IMR-90 (cell line): ENCODE data around the gene STAM. TPM values are rescaled to one million over a fixed set of nuclear protein-coding genes. Genes with fewer than 3 reads are reported as not detected.
A peak's percentile ranks its signal among the peaks of the same experiment; 100 is the strongest.

Source experiments
- ATAC-seq: fragments of 200-7000 bp; cut with Tn5 transposase; 2 replicates; pipeline ENCODE4 v1.9.1; 2020; ENCODE audit warnings: low read depth, mild to moderate bottlenecking, moderate library complexity
- BruUV-seq: library from RNA; stranded (reverse); fragments of 400-500 nt; replicated peaks from 2 replicates; lab custom pipeline; 2021; lab: Mats Ljungman, UMichigan
- CTCF ChIA-PET: fragments of 300-600 bp; formaldehyde crosslinking; extraction: SDS; loops from one replicate; lab custom pipeline; 2021; ENCODE audit warnings: antibody characterized with exemption; lab: Yijun Ruan, JAX
- POLR2A ChIA-PET: fragments of 300-600 bp; sonication (Branson Sonifier 250); formaldehyde crosslinking; loops from one replicate; lab custom pipeline; 2022; ENCODE audit warnings: antibody characterized with exemption; ENCODE audit not compliant: unreplicated experiment; lab: Charles Lee
- DNase-seq: peaks from one replicate; pipeline ENCODE4 v3.0.0; 2013
- H2AFZ ChIP-seq: replicated peaks from 2 replicates; pipeline ENCODE3; 2013; ENCODE audit warnings: low read length, mild to moderate bottlenecking; ENCODE audit not compliant: poor library complexity
- H2AK5ac ChIP-seq: 2 replicates; pipeline ENCODE4 v1.6.1; 2013; ENCODE audit warnings: low read depth, low read length, inconsistent platforms
- H2AK9ac ChIP-seq: replicated peaks from 2 replicates; pipeline ENCODE3; 2013; ENCODE audit warnings: mild to moderate bottlenecking, low read depth, low read length, moderate library complexity; ENCODE audit not compliant: poor library complexity
- H2BK120ac ChIP-seq: 2 replicates; pipeline ENCODE4 v1.6.1; 2013; ENCODE audit warnings: low read depth, low read length, inconsistent platforms
- H2BK15ac ChIP-seq: 3 replicates; pipeline ENCODE4 v1.6.1; 2013; ENCODE audit warnings: low read depth, low read length, inconsistent platforms
- H2BK20ac ChIP-seq: 2 replicates; pipeline ENCODE4 v1.6.1; 2013; ENCODE audit warnings: low read depth, mild to moderate bottlenecking, inconsistent platforms, low read length, moderate library complexity
- H2BK5ac ChIP-seq: 2 replicates; pipeline ENCODE4 v1.6.1; 2013; ENCODE audit warnings: mild to moderate bottlenecking, low read depth, low read length, inconsistent platforms; ENCODE audit not compliant: poor library complexity, severe bottlenecking
- H3K14ac ChIP-seq: replicated peaks from 2 replicates; pipeline ENCODE4 v1.6.1; 2013; ENCODE audit warnings: low read depth, low read length, inconsistent platforms
- H3K18ac ChIP-seq: 2 replicates; pipeline ENCODE4 v1.6.1; 2013; ENCODE audit warnings: low read depth, low read length, control low read depth
- H3K23ac ChIP-seq: 2 replicates; pipeline ENCODE4 v1.6.1; 2013; ENCODE audit warnings: low read depth, low read length, inconsistent platforms
- H3K27ac ChIP-seq: 2 replicates; pipeline ENCODE4 v1.5.1; 2013; ENCODE audit warnings: mild to moderate bottlenecking, control low read depth, low read length; ENCODE audit not compliant: insufficient read depth
- H3K27me3 ChIP-seq: 2 replicates; pipeline ENCODE4 v1.6.1; 2013; ENCODE audit warnings: low read length; ENCODE audit not compliant: control insufficient read depth, insufficient read depth
- H3K36me3 ChIP-seq: 2 replicates; pipeline ENCODE4 v1.6.1; 2013; ENCODE audit warnings: low read length, mixed read lengths; ENCODE audit not compliant: control insufficient read depth, insufficient read depth
- H3K4ac ChIP-seq: 2 replicates; pipeline ENCODE4 v1.6.1; 2013; ENCODE audit warnings: low read depth, low read length, inconsistent platforms
- H3K4me1 ChIP-seq: 2 replicates; pipeline ENCODE4 v1.6.1; 2013; ENCODE audit warnings: low read length, mixed read lengths; ENCODE audit not compliant: control insufficient read depth, insufficient read depth
- H3K4me2 ChIP-seq: 2 replicates; pipeline ENCODE4 v1.6.1; 2013; ENCODE audit warnings: low read depth, mild to moderate bottlenecking, control low read depth, low read length, moderate library complexity
- H3K4me3 ChIP-seq: 2 replicates; pipeline ENCODE4 v1.5.1; 2013; ENCODE audit warnings: low read depth, mild to moderate bottlenecking, control low read depth, low read length, moderate library complexity; ENCODE audit not compliant: insufficient read depth
- H3K56ac ChIP-seq: 2 replicates; pipeline ENCODE4 v1.6.1; 2013; ENCODE audit warnings: low read length, inconsistent platforms; ENCODE audit not compliant: insufficient read depth; ENCODE audit errors: extremely low read depth
- H3K79me1 ChIP-seq, 2 experiments: 2 replicates each; pipeline ENCODE4 v1.6.1; 2013; ENCODE audit warnings: low read length in 2 of 2, inconsistent platforms in 1 of 2, low read depth in 1 of 2
- H3K9ac ChIP-seq: 2 replicates; pipeline ENCODE4 v1.6.1; 2013; ENCODE audit warnings: low read depth, low read length, control low read depth
- H3K9me1 ChIP-seq: 2 replicates; pipeline ENCODE4 v1.6.1; 2013; ENCODE audit warnings: low read length, inconsistent platforms; ENCODE audit not compliant: insufficient read depth
- H3K9me3 ChIP-seq: 2 replicates; pipeline ENCODE4 v1.6.1; 2013; ENCODE audit warnings: low read length; ENCODE audit not compliant: control insufficient read depth, insufficient read depth
- H4K20me1 ChIP-seq: 2 replicates; pipeline ENCODE4 v1.6.1; 2013; ENCODE audit warnings: low read length, inconsistent platforms; ENCODE audit not compliant: insufficient read depth
- H4K5ac ChIP-seq: 2 replicates; pipeline ENCODE4 v1.6.1; 2013; ENCODE audit warnings: mild to moderate bottlenecking, low read depth, low read length, control low read depth
- H4K8ac ChIP-seq, 2 experiments: 2 replicates each; pipeline ENCODE4 v1.6.1; 2013; ENCODE audit warnings: low read depth in 2 of 2, low read length in 2 of 2, control low read depth in 1 of 2, inconsistent platforms in 1 of 2
- H4K91ac ChIP-seq: 2 replicates; pipeline ENCODE4 v1.6.1; 2013; ENCODE audit warnings: low read depth, low read length, inconsistent platforms; ENCODE audit not compliant: insufficient read depth
- BHLHE40 ChIP-seq: fragments of 150-350 bp; IDR thresholded peaks from 2 replicates; pipeline ENCODE4 v1.6.1; 2016; ENCODE audit warnings: mild to moderate bottlenecking, low read depth, low read length
- MXI1 ChIP-seq: IDR thresholded peaks from 2 replicates; pipeline ENCODE4 v1.6.1; 2012; ENCODE audit warnings: low read depth, mild to moderate bottlenecking, low read length, moderate library complexity, borderline replicate concordance
- dilution Hi-C: fragments of 300-500 bp; cut with HindIII; formaldehyde crosslinking; loops from one replicate; pipeline ENCODE4 v1.14.3; 2018; ENCODE audit warnings: low sequenced_read_pairs; ENCODE audit not compliant: unreplicated experiment
- in situ Hi-C: fragments of 300-500 bp; cut with MboI; formaldehyde crosslinking; loops from 3 replicates; pipeline ENCODE4 v1.14.3; 2019; ENCODE audit warnings: low sequenced_read_pairs, inconsistent platforms, mixed read lengths
- intact Hi-C: fragments of 100-400 bp; cut with micrococcal nuclease; formaldehyde crosslinking; loops from 2 replicates; pipeline ENCODE4 v1.10.0; 2022
- polyA plus RNA-seq, 3 experiments: library from polyadenylated mRNA; depleted of rRNA; stranded (reverse); fragments of >200 nt; gene quantifications; 2 replicates each; pipeline ENCODE4 v1.2.3, GENCODE V29; 2012; ENCODE audit warnings: low replicate concordance in 1 of 3
- total RNA-seq: library from RNA; depleted of rRNA; stranded (reverse); fragments of >200 nt; gene quantifications from 2 replicates; pipeline ENCODE4 v1.2.3, GENCODE V29; 2012

STAM gene
- total and polyA plus RNA-seq, 2 of the 4 experiments (the other 2 are of a cell fraction) = 22.9 to 23.3 TPM

DNA sequence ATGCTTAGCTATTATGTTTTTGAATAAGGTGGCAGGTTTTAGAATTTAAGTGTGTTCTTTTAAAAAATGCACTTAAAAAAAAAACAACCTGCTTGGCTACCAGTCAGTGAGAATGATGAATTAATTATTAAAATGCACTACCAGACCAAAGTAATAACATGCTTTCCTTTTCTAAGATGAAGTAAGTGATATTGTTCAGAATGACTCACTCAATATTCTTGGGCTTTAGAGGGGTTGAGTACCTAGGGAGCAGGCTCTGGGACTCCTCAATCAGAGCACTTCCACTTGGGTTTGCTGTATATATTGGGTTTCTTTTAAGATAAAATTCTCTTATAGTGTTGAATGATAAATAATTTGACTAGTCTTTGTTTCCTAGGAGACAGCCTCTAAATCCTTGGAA lies 8.6 kb downstream of the STAM start:
- in situ Hi-C loops (no loop called here), dilution Hi-C loops (no loop called here)
- no peak overlapping the region for H3K27ac ChIP-seq

More for the DNA sequence above, 8.6 kb downstream of the STAM start:
- Histone ChIP-seq H2BK20ac (no peak overlapping the region), H3K4me1 (peaks cover 7% of the 10 kb centered on the region), H3K23ac (no peak overlapping the region), H4K20me1 (peaks cover 45% of the 10 kb centered on the region; the same call in 1 of the 2 replicates), H2AK9ac (no peak overlapping the region), H3K18ac (no peak overlapping the region), H4K91ac (no peak overlapping the region), H3K56ac (no peak overlapping the region), H3K14ac (no peak overlapping the region), H4K8ac (no peak overlapping the region), H3K4ac (no peak overlapping the region), H3K9ac (no peak overlapping the region), H3K9me3 (no peaks in the 10 kb centered on the region), H2AFZ (no peak overlapping the region), H2BK120ac (no peak overlapping the region), H3K4me2 (no peak overlapping the region), H2BK5ac (no peak overlapping the region), H3K9me1 (peaks cover 3% of the 10 kb centered on the region; the same call in 1 of the 2 replicates), H2BK15ac (no peak overlapping the region), H3K4me3 (no peak overlapping the region), H3K36me3 (peaks cover 2% of the 10 kb centered on the region; the same call in 1 of the 2 replicates), H2AK5ac (no peak overlapping the region), H3K27me3 (no peaks in the 10 kb centered on the region), H4K5ac (no peak overlapping the region), H3K79me1 (peaks cover 16 to 61% of the 10 kb centered on the region in 2 experiments; a peak in 3 of 4 replicates)
- no TSS peak for BruUV-seq
- intact Hi-C loops = no loop called here
- DNase-seq (peak; percentile 35), ATAC-seq (peak; percentile 13; the same call in 1 of the 2 replicates)
- ChIA-PET CTCF (no interaction called here), POLR2A (no interaction called here)
- TF ChIP-seq MXI1 (no peak), BHLHE40 (no peak)
